ENCODE results near the gene SEC14L1.

DNA sequence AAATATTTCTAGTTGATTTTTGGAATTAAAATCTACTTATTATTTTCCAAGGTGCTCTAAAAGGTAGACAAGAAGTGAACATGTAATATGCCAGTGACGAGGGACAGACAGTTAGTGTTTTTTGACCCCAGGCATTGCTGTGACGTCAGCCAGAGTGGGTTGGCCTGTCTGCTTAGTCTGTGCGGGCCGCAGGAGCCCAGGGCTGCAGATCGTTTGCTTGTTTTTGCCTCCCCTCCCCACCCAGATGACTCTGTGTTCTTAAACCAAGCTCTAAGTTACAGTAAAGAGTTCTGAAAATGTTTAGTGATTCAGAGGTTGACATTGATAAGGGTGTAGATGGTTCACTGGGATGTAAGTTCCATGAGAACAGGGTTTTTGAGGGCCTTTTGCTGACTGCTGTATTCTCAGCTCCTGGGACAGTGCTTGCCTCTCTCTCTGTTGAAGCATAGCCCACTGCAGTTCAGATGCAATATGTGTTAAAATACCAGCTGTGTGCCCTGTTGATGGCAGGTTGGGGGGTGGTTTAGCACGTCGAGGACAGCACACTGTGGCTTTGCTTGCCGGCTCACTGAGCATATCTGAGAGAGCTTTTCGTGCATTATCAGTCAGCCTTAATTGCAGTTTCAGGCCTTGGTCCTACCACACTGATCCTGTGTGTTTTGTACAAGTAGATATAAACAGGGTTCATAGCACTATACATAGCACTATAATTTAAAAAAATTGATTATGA is 64.8 kb downstream of the SEC14L1 start:
- no peak for TF ChIP-seq GATA3 (IDR thresholded peaks at IDR 0.05; ENCODE audit: low read depth, low read length)
- no peak for TF ChIP-seq GATA2 (IDR thresholded peaks at IDR 0.05; ENCODE audit: low read depth, low read length)

Data from SH-SY5Y (cell line).